Measurements from ENCODE around the gene IFTAP.
"Not testable (repeated sequence)": the region's sequence is repeated elsewhere in the genome, so short reads cannot be mapped to it uniquely, and the experiment has no call there.

The IFTAP gene, protein sequence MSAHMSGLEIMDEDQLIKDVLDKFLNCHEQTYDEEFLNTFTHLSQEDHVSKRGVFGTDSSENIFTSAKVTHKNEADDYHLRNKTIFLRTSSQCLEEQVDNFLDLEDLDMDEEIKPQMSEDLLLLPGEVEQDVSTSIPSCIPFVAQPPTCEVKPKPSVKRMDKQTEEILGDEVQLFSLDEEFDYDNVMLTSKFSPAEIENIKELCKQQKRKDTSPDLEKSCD
- total RNA-seq: 0.72 to 1.5 reads per million in 2 donors

DNA sequence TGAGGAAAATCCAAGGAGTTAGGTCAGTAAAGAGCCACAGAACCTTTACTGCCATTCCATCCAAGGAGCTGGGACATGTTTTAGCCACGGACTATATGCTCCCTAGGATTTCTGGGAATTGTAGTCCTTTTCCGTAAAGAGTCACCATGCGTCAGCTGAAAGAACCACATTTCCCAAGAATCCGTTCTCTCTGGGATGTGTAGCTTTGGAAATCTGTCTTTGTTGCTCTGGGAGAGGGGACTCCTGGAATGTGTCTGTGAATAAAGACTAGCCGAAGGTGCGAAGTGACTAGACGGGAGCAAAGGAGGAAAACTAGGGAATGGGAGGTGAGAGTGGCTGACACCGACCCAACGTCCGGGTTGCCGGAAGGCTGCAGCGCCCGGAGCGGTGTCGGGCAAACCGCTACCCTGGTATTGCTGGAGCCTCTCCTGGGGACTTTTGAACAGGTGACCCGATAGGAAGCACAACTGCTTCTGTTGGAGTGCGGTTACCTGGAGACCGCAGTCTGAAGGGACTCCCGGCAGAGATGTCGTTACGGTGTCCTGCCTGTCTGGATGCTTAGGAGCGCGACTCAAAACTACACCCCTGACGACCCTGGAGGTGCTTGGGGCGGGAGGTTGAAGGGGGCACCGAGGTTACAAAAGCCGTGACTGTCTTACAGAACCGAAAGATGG, at the start of gene IFTAP:
Gene IFTAP, plus strand, starts transcription at position 187 of the 674 bp plus-strand sequence. CDS start 15,602 bp downstream, outside the sequence.
- no peak for DNase-seq

DNA sequence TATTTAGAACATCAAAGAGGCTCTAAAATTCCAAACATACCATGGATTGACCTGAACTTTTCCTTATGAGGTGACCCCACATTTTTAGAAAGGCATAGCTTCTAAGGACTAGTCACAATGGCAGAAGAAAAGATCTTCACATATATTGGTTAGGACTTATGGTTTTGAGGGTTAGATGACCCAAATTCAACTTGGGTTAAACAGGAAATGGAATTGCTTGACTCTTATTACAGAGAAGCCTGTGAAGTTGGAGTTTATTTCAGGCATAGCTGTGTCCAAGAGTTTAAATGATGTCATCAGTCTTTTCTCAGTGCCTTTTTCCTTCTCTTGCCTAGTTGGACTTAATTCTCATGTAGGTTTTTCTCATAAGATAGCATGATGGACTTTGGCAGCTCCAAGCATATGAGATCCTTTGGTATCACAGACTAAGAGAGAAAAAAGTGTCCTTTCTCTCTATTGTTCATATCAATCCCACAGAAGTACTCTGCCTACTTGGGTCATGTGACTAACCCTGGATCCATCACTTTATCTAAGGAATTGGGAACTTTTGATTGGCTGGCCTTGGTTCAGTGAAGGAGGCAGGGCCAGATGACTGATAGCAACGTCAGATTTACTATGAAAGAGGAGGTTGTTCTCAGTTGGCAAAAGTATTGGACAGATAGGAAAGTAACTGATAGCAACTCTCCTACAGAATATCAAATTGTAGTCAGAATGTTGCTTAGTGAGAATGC, 43.8 kb upstream of the IFTAP start:
- DNase-seq: no peak

DNA sequence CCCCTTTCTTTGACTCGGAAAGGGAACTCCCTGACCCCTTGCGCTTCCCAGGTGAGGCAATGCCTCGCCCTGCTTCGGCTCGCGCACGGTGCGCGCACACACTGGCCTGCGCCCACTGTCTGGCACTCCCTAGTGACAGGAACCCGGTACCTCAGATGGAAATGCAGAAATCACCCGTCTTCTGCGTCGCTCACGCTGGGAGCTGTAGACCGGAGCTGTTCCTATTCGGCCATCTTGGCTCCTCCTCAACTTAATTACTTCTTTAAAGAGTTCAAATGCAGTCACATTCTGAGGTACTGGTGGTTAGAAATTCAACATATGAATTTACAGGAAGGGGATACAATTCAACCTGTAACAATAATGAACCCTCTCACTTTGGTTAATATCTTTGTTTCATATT, 36.9 kb upstream of the IFTAP start:
- not testable (repeated sequence) for DNase-seq

DNA sequence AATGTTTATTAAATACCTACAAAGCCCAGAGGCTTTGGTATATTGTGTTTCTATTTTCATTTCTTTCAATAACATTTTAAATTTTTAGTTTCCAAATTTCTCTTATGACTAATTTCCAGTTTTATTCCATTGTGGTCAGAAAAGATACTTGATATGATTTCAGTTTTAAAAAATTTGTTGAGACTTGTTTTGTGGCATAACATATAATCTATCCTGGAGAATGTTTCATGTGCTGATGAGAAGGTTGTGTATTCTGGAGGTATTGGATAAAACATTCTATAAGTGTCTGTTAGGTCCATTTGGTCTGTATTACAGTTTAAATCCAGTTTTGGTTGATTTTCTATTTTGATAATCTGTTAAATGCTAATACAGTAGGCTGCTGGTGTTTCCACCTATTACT, 36.3 kb upstream of the IFTAP start:
- no peak for DNase-seq

DNA sequence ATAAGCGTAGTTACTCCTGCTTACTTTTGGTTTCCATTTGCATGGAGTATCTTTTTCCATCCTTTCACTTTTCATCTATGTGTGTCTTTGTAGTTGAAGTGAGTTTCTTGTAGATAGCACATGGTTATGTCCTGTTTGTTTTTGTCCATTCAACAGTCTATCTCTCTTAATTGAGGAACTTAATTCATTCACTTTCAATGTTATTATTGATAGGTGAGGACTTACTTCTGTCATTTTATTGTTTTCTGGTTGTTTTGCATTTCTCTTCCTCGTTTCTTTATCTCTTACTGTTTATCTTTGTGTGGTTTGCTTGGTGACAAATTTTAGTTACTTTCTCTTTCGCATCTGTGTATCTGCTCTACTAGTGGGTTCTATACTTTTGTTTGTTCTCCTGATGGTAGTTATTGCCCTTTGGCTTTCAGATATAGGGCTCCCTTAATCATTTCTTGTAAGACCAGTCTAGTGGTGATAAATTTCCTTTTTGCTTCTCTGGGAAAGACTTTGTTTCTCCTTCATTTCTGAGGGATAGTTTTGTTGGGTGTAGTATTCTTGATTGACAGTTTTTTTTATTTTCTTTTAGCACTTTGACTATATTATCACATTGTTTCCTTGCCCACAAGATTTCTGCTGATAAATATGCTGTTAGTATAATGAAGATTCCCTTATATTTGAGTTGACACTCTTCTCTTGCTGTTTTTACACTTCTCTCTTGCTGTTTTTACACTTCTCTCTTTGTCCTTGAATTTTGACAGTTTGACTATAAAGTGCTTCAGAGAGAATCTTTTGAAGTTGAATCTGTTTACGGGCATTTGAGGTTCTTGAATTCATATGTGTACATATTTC, 35.5 kb upstream of the IFTAP start:
- no peak for DNase-seq

DNA sequence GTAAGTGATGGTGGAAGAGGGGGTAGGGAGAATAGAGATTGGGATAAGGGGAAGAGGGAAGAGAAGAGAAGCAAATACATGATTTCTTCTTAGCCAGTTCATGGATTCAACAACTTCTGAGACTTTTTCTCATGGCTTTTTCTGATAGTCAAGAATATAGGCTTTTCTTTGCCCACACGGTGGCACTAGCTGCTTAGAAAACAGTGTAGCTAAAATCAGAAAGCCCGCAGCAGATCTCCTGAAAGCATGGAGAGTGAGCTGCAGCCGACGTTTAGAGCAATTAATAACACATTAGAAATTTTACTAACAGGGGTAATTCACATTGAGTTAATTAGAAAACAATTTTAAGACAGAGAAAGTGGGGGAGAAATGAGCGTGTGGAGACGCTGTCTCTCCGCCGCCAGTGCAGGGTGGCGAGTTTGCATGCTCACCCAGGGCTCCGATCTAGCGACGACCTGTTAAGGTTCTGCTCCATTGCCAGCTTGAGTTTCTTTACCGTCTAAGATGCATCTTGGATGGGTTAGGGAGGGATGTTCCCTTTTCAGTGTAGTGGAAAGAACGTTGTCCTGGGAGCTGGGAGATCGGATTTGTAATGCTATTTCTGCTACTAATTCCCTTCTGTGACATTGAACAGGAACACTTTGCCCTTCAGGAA, 29.8 kb upstream of the IFTAP start:
- peak; percentile 19 for DNase-seq

DNA sequence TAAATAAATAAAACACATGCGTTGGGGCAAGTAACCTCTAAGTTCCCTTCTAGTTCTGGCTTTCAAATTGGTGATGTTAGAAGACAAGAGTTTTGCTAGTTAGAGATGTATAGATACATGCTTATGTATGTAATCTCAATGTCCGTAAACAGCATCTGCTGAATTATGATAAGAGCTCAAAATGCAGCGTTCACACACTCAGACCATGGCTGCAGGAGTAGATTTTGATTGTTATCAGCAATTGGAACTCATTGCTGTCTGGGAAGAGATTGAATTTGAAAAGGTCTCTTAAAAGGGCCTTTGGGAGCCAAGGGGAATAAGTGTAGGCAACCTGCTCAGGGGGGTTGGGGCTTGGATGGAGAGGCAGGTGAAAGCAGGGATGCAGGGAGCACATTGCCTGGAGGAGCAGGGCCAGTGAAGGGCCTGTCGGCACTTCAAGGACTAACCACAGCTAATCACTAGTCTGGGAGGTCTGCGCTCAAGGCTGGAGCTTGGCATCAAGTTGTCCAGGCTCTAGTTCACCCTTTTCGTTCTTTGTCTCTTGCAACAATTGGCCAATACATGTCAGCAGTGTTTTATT, 29.2 kb upstream of the IFTAP start:
- no peak for DNase-seq

DNA sequence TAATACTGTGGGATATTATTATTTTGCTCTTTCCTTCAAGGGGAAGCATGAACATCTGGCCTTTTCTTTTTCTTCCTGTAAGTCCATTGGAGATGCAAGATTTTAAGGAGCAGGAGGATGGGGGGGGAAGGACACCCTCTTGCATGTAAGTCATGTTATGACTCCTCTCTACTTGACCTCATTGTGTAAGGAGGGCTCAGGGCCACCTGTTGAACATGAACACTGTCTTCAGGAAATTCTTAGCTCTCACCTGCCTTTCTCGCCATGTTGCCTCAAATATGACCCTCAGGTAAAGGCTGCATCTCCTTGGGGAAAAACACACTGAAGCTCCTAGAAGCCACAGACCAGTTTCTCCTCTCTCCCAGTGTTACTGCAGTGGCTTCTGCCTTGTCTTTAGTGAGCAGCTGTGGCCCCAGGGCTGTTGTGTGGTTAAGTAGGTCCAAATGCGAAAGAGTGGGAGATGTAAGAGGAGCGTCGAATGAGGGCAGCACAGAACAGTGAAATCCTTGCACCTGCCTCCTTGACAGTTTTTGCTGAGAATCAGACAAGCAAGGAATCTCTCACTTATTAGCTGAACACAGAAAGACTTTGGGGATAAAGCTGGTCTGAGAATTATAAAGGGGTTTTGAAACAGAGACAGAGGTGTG, 27.8 kb upstream of the IFTAP start:
- DNase-seq: no peak

DNA sequence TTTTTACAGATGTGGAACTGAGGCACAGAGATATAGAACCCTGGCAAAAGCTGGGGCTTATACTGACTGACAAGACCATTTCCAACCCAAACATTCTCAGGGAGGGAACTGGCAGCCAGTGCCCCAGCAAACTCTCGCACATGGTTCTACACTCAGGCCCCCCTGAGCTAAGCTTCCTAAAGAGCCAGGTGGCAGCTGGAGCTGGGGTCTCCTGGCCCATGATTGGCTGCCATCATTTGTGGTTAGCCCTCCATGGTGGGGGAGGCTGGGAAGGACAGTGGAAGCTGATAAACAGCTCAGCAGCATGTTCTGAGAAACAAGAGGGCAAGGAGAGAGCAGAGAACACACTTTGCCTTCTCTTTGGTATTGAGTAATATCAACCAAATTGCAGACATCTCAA, 26.6 kb upstream of the IFTAP start, which contains the start of gene RAG1:
Gene RAG1, plus strand, starts transcription at position 314 of the 400 bp plus-strand sequence. CDS start 5,298 bp downstream, outside the sequence.
- DNase-seq: no peak

DNA sequence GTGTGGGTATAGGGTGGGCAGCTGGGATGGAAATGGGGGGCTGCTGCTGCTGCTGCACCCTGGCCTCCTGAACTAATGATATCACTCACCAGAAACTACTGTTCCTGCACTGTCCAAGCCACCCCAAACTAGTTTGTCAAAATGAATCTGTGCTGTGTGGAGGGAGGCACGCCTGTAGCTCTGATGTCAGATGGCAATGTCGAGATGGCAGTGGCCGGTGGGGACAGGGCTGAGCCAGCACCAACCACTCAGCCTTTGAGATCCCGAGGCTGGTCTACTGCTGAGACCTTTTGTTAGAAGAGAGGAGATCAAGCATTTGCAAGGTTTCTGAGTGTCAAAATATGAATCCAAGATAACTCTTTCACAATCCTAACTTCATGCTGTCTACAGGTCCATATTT, 25.2 kb upstream of the IFTAP start:
- DNase-seq: no peak

DNA sequence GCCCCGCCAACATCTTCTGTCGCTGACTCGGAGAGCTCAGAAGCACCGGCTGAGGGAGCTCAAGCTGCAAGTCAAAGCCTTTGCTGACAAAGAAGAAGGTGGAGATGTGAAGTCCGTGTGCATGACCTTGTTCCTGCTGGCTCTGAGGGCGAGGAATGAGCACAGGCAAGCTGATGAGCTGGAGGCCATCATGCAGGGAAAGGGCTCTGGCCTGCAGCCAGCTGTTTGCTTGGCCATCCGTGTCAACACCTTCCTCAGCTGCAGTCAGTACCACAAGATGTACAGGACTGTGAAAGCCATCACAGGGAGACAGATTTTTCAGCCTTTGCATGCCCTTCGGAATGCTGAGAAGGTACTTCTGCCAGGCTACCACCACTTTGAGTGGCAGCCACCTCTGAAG, 19.8 kb upstream of the IFTAP start:
- DNase-seq: no peak

DNA sequence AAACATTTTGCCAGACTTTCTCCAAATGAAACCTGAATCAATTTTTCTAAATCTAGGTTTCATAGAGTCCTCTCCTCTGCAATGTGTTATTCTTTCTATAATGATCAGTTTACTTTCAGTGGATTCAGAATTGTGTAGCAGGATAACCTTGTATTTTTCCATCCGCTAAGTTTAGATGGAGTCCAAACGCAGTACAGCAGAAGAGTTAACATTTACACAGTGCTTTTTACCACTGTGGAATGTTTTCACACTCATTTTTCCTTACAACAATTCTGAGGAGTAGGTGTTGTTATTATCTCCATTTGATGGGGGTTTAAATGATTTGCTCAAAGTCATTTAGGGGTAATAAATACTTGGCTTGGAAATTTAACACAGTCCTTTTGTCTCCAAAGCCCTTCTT, 16.9 kb upstream of the IFTAP start:
- no peak for DNase-seq

DNA sequence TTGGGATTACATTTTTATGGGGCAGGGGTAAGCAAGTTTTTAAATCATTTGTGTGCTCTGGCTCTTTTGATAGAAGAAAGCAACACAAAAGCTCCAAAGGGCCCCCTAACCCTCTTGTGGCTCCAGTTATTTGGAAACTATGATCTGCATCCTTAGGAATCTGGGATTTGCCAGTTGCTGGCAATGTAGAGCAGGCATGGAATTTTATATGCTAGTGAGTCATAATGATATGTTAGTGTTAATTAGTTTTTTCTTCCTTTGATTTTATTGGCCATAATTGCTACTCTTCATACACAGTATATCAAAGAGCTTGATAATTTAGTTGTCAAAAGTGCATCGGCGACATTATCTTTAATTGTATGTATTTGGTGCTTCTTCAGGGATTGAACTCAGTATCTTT, 16.4 kb upstream of the IFTAP start:
- no peak for DNase-seq

DNA sequence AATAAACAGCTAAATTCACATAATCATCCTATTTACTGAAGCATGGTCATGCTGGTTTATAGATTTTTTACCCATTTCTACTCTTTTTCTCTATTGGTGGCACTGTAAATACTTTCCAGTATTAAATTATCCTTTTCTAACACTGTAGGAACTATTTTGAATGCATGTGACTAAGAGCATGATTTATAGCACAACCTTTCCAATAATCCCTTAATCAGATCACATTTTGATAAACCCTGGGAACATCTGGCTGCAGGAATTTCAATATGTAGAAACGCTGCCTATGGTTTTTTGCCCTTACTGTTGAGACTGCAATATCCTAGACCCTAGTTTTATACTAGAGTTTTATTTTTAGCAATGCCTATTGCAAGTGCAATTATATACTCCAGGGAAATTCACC, 15.8 kb upstream of the IFTAP start:
- DNase-seq: no peak

DNA sequence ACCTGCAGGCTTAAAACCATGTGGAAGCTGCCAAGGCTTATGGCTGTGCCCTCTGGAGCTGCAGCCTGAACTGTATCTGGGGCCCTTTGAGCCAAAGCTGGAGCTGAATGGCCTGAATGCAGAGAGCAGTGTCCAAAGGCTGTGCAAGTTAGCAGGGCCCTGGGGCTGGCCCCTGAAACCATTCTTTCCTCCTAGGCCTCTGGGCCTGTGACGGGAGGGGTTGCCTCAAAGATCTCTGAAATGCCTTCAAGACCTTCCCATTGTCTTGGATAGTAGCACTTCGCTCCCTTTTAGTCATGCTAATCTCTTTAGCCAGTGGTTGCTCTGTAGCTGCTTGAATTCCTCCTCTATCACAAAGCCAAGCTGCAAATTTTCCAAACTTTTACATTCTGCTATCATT, 12.8 kb upstream of the IFTAP start:
- no peak for DNase-seq

DNA sequence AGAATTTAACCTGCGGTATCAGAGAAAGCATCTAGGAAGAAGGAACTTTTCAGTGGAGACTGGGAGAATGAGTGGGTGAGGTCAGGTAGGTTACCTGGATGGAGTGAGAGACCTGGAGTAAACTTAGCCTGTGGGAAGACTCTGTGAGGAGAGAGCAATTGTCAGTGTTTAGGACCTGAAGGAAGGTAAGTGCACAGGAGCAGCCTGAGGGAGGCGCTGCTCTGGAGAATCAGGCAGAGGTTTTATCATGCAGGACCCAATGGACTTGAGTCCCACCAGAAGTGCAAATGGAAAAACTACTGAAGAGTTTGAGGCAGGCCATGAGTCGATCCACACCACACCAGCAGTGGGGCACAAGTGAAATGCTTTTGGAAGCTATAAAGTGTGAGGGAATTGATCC, 10.6 kb upstream of the IFTAP start:
- DNase-seq: no peak

DNA sequence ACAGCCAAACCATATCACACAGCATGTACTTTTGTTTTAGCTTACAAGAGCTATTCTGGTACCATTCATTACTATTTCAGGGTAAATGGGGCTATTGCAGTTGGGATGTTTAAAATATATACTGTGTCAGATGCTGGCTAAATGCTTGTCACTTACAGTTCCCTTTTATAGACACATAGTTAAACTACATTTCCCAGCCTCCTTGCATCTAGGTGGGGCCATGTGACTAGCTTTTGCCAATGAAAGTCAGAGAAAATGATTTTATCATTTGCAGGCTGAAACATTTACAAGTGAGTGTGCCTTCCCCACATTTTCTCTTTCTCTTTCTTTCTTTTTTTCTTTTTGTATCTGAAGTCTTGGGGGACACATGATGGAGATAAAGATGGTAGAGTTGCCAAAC, 7.8 kb upstream of the IFTAP start:
- DNase-seq: no peak

DNA sequence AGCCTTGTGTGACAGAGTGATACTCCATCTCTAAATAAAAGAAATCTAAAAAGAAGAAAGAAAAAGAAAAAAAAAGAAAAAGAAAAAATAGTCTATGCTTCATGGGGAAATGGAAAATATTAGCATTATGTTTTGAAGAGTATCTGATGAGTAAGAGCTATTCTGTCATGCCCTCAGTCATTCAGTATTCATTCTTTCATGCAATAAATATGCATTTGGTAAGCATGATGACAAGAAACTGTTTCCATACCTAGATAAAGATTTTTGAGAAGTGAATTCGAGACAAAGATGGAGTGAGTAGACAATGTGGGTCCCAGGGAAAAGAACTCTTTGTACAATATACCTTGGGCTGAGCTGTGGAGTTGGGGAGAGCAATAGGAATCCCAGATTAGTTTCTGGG, 6.2 kb upstream of the IFTAP start:
- DNase-seq: no peak

DNA sequence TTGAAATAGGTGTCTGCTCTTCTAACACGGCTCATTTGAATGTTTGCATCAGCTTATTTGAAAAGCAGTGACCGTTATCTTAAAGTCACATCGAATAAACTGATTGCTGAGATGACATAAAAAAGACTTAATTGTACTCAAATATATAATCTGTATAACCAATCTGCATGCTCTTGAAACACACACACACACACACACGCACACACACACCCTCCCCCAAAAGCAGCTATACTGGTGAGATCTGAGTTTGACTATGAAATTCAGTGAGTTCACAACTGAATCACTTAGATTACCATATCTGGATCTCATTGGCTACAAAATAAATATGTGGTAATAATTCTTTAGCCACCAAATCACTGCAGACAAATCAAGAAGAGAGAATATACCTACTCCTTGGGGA, 3.8 kb upstream of the IFTAP start:
- DNase-seq: no peak

DNA sequence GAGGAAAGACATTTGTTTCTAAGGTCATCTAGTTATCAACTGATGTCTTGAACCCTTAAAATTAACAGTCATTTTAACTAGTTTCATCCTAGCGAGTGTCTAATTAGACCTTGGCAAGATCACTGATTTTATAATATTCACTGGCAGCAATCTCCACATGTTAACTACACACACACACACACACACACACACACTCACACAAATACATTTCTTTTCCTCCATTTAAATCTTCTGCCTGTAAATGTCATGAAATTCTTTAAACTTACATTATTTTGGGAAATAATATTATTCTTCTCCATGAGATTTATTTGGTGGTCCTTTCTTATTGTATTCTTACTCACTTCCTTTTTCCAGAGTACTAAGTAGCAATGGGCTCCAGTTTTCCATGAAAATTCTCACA, 2.9 kb upstream of the IFTAP start:
- no peak for DNase-seq

DNA sequence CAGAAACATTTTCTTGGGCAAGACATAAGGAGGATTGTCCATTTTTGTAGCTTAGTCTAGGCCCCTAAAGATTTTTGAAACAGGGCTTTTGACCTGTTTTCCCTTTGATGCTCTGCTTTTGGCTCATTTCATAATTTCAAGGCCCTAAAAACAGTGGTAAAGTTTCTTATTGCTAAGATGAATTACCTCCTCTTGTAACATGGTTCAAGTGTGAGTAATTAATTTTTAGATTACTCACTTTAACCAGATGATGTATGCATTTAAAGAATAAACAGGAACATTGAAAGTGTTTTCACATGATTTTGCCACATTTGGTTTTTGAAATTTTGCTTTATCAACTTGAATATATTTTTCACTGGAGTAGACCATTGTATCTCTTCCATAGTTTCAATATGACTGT, 2.6 kb downstream of the IFTAP start:
- DNase-seq: no peak

DNA sequence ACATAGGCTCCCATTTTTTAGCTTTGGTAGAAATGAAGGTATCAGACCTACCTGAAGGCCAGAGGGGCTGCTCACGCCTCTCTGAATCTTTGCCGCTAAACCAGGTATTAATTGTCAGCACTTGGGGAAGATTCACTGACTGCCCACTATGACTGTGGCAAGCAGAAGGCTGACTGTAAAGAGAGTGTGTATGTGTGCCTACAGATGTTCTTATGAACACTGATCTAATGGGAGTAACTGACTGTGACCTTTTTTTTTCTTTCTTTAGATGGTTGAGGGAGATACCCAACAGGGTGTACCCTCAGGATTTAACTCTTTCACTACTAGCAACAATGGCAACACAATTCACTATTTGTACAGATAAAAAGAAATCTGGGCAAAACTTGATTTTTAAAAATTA, 3.7 kb downstream of the IFTAP start, which contains the start of gene RAG2:
Gene RAG2, minus strand, starts transcription at position 186 of the 400 bp plus-strand sequence. CDS start 4,068 bp downstream, outside the sequence.
- no peak for DNase-seq

Data from T-helper 9 cell (primary cell).